DMS 273 treated with DMSO at 0.1 percent for 48 hours (cell line): Measurements from ENCODE around the gene RYR1.
"Not testable (repeated sequence)": the region's sequence is repeated elsewhere in the genome, so short reads cannot be mapped to it uniquely, and the experiment has no call there.

ENCODE experiments used
- DNase-seq: peaks from one replicate; lab custom pipeline; 2025; lab: John Stamatoyannopoulos, UW

The RYR1 gene

GRCh38 chr19:38561658-38562057 lies 128.2 kb downstream of the RYR1 start:
- no peak for DNase-seq

DNA sequence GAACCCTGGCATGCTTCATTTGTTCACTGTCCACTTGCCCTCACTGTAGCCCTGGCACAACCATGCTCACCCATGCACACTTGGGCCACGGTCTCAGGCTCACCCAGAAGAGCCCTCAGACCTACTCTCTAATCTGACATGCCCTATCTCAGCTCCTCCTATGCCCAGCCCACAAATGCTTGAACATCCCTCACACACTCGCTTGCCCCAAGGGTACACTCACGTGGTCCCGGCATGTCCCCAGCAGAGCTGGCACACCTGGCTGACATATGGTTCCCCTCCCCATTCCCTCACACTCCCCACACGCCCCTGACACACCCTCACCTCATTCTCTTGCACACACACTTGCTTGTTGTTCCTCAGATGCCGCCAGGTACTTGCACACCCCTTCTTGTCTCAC lies 128.6 kb downstream of the RYR1 start:
- DNase-seq: no peak

GRCh38 chr19:38563475-38563874 lies 130.0 kb downstream of the RYR1 start:
- no peak for DNase-seq

DNA sequence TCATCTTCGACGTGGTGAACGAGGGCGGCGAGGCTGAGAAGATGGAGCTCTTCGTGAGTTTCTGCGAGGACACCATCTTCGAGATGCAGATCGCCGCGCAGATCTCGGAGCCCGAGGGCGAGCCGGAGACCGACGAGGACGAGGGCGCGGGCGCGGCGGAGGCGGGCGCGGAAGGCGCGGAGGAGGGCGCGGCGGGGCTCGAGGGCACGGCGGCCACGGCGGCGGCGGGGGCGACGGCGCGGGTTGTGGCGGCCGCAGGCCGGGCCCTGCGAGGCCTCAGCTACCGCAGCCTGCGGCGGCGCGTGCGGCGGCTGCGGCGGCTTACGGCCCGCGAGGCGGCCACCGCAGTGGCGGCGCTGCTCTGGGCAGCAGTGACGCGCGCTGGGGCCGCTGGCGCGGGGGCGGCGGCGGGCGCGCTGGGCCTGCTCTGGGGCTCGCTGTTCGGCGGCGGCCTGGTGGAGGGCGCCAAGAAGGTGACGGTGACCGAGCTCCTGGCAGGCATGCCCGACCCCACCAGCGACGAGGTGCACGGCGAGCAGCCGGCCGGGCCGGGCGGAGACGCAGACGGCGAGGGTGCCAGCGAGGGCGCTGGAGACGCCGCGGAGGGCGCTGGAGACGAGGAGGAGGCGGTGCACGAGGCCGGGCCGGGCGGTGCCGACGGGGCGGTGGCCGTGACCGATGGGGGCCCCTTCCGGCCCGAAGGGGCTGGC lies 131.6 kb downstream of the RYR1 start:
- no peak for DNase-seq

GRCh38 chr19:38565691-38566105 lies 132.2 kb downstream of the RYR1 start:
- DNase-seq: no peak

DNA sequence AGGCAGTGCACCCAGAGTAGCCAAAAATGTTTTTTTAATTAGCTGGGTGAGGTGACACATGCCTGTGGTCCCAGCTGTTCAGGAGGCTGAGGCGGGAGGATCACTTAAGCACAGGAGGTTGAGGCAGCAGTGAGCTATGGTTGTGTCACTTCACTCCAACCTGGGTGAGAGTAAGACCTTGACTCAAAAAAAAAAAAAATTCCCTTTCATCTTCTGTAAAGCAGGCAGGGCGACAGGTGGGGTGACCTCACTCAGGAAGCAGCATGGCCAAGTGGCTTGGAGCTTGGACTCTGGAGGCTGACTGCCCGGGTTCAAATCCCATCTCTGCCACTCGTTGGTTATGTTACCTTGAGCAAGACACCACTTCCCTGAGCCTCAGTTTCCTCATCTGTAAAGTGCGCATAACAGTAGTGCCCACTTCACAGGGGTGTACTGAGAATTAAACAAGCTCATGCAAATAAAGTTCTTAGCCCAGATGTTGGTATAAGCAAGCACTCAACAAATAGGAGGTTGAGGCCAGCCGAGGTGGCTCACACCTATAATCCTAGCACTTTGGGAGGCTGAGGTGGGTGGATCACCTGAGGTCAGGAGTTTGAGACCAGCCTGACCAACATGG lies 136.0 kb downstream of the RYR1 start:
- DNase-seq: no peak

GRCh38 chr19:38571682-38572081 lies 138.2 kb downstream of the RYR1 start:
- DNase-seq: no peak

GRCh38 chr19:38577826-38578225 lies 144.3 kb downstream of the RYR1 start:
- no peak for DNase-seq

DNA sequence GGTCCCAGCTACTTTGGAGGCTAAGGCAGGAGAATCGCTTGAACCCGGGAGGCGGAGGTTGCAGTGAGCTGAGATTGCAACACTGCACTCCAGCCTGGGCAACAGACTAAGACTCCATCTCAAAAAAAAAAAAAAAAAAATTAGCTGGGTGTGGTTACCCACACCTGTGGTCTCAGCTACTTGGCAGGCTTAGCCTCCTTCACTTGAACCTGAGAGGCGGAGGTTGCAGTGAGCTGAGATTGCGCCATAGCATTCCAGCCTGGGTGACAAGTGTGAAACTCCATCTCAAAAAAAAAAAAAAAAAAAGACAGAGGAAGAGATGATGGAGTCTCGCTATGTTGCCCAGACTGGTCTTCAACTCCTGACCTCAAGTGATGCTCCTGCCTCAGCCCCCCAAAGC lies 145.8 kb downstream of the RYR1 start:
- not testable (repeated sequence) for DNase-seq

DNA sequence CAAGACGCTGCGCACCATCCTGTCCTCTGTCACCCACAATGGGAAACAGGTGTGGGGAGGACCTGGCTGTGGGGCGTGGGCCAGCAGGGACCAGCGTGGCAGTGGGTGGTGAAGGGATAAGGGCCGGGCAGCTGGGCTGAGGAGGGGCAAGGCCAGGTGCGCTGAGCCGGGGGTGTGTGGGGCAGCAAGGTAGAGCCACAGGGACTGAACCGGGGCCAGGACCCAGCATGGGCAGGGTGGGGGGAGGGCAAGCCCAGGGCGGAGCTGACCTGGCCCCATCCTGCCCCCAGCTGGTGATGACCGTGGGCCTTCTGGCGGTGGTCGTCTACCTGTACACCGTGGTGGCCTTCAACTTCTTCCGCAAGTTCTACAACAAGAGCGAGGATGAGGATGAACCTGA lies 146.6 kb downstream of the RYR1 start:
- no peak for DNase-seq

GRCh38 chr19:38583219-38583984 lies 149.9 kb downstream of the RYR1 start:
- no peak for DNase-seq

DNA sequence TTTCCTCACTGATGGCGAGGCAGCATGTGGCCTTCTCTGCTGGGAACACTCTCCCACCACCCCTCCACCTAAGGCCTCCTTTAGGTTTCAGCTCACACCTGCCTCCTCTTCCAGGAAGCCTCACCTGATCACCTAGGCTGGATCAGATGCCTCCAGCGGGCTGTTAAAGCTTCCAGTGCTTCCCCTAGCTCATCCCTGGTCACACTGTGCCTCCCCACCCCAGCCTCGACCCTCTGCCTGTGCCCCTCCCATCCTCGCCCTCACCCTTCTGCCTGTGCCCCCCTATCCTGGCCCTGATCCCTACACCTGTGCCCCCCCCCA lies 150.5 kb downstream of the RYR1 start:
- no peak for DNase-seq

- DNase-seq: no peak
Measured at GRCh38 chr19:38587562-38587961, 154.1 kb downstream of the RYR1 start.

- no peak for DNase-seq
Measured at GRCh38 chr19:38588041-38588440, 154.6 kb downstream of the RYR1 start.

DNA sequence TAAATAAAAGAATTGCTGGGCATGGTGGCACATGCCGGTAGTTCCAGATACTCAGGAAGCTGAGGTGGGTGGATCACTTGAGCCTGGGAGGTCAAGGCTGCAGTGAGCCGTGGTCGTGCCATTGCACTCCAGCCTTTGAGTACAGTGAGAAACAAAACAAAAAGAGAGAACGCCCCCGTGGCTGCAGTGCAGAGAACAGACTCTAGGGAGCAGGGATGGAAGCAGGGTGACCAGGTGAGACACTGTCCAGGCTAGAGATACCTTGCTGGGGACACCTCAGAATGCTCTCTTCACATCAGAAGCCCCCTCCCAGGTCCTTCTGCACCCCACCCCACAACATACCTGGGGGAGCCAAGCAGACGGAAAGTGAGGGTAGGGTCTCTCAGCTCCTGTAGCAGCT lies 159.4 kb downstream of the RYR1 start:
- DNase-seq: no peak

DNA sequence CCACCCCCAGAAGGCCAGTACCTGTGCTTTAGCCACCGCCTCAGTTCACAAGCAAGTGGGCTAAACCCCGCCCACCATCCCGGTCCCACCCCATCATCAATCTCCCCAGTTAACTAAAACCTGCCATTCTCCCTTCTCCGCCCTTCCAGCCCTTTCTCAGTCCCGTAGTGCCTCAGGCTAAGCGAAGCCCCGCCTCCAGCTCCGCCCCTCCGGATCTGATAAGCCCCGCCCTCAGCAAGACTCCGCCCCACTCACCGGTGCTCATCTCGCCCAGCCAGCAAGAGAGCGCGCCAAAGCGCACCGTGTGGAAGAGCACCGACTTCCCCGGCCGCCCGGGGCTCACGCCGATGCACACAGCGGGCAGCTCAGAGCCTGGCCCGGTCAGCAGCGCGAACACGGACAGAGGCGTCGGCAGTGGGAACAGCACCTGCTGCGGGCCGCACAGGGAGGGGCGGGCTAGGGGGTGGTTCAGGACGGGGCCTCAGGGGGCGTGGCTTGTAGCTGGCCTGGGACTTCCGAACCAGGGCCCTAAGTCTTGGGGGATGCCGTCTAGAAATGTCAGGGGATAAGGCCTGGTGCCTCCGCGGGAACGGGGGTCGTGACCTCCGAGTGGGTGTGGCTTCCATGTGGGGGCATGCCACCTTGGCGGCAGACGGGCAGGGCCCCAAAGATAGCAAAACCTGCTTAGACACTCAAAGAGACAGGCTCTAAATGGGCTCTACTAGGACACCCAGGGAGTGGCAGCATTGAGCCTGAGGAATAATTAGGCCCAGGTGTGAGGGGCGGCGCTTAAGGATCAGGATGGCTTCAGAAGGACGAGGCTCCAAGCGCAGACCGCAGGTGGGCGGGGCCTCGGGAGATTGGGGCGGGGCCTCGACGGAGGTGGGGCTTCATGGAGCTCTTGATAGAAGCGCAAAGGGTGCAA lies 162.8 kb downstream of the RYR1 start:
- DNase-seq: no peak

DNA sequence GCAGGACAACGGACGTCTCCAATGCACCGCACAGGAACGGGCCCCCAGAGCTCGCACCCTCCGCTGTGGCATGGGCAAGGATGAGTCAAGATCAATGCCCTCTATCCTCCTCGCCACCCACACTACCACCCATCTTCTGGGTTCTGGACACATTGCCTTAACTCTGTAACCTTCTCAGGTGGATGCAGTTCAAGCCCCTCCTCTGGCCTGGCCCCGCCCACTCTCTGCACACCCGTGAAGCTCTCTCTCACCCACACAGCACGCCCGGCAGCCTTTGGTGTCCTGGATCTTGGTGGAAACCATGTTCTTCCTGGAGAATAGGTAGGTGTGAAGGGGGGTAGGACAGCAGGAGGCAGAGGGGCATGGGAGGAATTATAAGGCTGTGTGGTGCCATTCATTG lies 163.6 kb downstream of the RYR1 start:
- DNase-seq: no peak

GRCh38 chr19:38599722-38600121 lies 166.2 kb downstream of the RYR1 start:
- DNase-seq: no peak

GRCh38 chr19:38602856-38603255 lies 169.4 kb downstream of the RYR1 start:
- not testable (repeated sequence) for DNase-seq

DNA sequence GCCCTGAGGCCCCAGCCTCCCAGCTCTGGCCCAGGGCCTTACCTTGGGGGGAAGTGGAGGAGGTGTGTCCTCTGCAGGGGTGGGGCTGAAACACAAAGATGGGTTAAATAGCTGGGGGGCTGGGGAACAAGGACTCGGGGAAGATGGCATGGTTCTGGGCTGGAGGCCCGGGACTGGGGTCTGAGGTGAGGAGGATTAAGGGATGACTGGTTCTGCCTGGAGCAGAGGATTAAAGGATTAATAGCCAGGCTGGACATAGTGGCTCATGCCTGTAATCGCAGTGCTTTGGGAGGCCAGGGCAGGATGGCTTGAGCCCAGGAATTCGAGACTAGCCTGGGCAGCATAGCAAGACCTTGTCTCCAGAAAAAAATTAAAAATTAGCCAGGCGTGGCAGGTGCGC lies 172.6 kb downstream of the RYR1 start:
- no peak for DNase-seq

DNA sequence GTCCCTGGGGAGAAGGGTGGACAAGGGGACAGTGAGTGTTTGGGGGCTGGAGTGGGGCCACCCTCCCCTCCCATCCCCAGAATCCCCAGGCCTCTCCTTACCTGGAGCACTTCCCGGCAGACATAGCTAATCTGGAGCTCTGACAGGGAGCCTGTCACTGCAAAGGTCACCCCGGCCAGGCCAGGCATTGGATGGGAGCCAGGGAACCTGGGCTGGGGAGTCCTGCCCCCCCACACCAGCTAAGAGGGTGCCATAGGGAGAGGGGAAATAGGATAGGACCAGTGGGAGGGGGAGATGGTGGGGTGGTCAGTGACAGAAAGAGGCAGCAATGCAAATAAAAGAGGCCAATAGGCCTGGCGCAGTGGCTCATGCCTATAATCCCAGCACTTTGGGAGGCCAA lies 180.8 kb downstream of the RYR1 start:
- DNase-seq: no peak

- no peak for DNase-seq
Measured at GRCh38 chr19:38615007-38615581, 181.6 kb downstream of the RYR1 start.
